A673 (cell line): Measurements from ENCODE around the gene HOXA9. TPM values are rescaled to one million over a fixed set of nuclear protein-coding genes. Genes with fewer than 3 reads are reported as not detected.

Source experiments
- BruUV-seq: library from RNA; stranded (reverse); fragments of 400-500 nt; replicated peaks from 2 replicates; lab custom pipeline; 2021; lab: Mats Ljungman, UMichigan
- CTCF ChIA-PET: fragments of 300-600 bp; sonication (Branson Sonifier 250); formaldehyde crosslinking; loops from one replicate; lab custom pipeline; 2022; ENCODE audit warnings: antibody characterized with exemption; lab: Charles Lee
- POLR2A ChIA-PET: fragments of 300-600 bp; sonication (Branson Sonifier 250); formaldehyde crosslinking; loops from one replicate; lab custom pipeline; 2022; ENCODE audit warnings: antibody characterized with exemption; ENCODE audit not compliant: low non-redundant PET; lab: Charles Lee
- DNase-seq: peaks from one replicate; pipeline ENCODE4 v3.0.0-alpha.2; 2015; ENCODE audit warnings: low spot score
- H3K27ac ChIP-seq: fragments of 200-600 bp; sonication (generic); 2 replicates; pipeline ENCODE4 v1.5.1; 2016; ENCODE audit warnings: mixed run types, low read depth, mild to moderate bottlenecking, mixed read lengths, antibody characterized with exemption, low read length; ENCODE audit not compliant: poor library complexity, severe bottlenecking
- H3K27me3 ChIP-seq: fragments of 200-600 bp; sonication (generic); replicated peaks from 2 replicates; pipeline ENCODE4 v1.6.1; 2017; ENCODE audit warnings: mixed run types, low read depth, mild to moderate bottlenecking, mixed read lengths, antibody characterized with exemption, low read length; ENCODE audit not compliant: insufficient read depth, poor library complexity
- H3K36me3 ChIP-seq: fragments of 200-600 bp; sonication (generic); 2 replicates; pipeline ENCODE4 v1.6.1; 2016; ENCODE audit warnings: mixed run types, mild to moderate bottlenecking, mixed read lengths, antibody characterized with exemption, low read length; ENCODE audit not compliant: insufficient read depth, poor library complexity, severe bottlenecking
- H3K4me1 ChIP-seq: fragments of 200-600 bp; sonication (generic); 2 replicates; pipeline ENCODE4 v1.6.1; 2017; ENCODE audit warnings: mixed run types, mild to moderate bottlenecking, mixed read lengths, antibody characterized with exemption, low read length; ENCODE audit not compliant: insufficient read depth, poor library complexity, severe bottlenecking
- H3K4me3 ChIP-seq: fragments of 200-600 bp; sonication (generic); 2 replicates; pipeline ENCODE4 v1.5.1; 2016; ENCODE audit warnings: low read depth, mixed run types, mild to moderate bottlenecking, mixed read lengths, low read length; ENCODE audit not compliant: poor library complexity, severe bottlenecking
- H3K9me3 ChIP-seq: fragments of 200-600 bp; sonication (generic); 2 replicates; pipeline ENCODE4 v1.6.1; 2016; ENCODE audit warnings: mixed run types, low read depth, mild to moderate bottlenecking, mixed read lengths, antibody characterized with exemption, low read length; ENCODE audit not compliant: poor library complexity, severe bottlenecking
- EZH2 ChIP-seq: fragments of 200-600 bp; sonication (generic); IDR thresholded peaks from 2 replicates; pipeline ENCODE4 v1.6.1; 2017; ENCODE audit warnings: borderline replicate concordance, low read depth, mild to moderate bottlenecking, mixed read lengths, antibody characterized with exemption, low read length; ENCODE audit not compliant: poor library complexity, severe bottlenecking
- intact Hi-C: fragments of 100-400 bp; cut with micrococcal nuclease; formaldehyde crosslinking; loops from one replicate; pipeline ENCODE4 v1.10.0; 2022; ENCODE audit not compliant: unreplicated experiment
- total RNA-seq: library from RNA; stranded (reverse); gene quantifications from 2 replicates; pipeline ENCODE4 v1.2.3, GENCODE V29; 2021
- TF ChIP-seq, protein P1 (sequence below): fragments of 300-800, 200-600 bp; sonication (generic); conservative IDR thresholded peaks from 2 replicates; pipeline ENCODE4 v1.5.1; 2017; ENCODE audit warnings: low read depth, mild to moderate bottlenecking, antibody characterized with exemption, low read length, moderate library complexity, mixed read lengths

Gene HOXA9
- total RNA-seq, 1 experiment from 2014 or later = not detected

DNA sequence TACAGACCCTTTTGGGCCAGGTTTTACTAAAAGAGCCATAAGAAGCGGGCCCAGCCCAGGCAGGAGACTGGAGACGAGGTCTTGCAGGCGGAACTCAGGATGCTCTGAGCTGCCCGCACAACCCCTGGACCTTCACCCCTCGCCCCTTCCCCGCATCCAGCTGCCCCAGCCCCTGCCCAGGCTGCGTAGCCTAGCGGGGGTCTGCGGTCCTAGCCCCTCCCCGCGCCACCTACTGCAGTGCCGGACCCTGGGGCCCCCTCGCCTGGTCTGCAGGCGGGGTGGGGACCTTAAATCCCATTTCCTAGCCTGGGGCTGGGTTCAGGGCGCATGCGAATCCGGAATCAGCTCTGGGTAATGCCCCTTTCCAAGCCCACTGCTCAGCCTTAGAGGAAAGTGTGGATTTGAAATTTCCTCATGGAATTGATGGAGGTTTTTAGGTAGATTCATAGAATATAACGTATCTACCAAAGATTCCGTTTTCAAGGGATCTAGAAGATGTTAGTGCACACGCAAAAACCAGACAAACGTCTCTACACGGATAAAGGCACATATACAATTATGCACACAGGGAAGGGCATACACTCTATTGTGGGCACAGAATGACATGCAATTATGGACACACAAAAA is 12.4 kb downstream of the HOXA9 start:
- TF ChIP-seq, protein P1, sequence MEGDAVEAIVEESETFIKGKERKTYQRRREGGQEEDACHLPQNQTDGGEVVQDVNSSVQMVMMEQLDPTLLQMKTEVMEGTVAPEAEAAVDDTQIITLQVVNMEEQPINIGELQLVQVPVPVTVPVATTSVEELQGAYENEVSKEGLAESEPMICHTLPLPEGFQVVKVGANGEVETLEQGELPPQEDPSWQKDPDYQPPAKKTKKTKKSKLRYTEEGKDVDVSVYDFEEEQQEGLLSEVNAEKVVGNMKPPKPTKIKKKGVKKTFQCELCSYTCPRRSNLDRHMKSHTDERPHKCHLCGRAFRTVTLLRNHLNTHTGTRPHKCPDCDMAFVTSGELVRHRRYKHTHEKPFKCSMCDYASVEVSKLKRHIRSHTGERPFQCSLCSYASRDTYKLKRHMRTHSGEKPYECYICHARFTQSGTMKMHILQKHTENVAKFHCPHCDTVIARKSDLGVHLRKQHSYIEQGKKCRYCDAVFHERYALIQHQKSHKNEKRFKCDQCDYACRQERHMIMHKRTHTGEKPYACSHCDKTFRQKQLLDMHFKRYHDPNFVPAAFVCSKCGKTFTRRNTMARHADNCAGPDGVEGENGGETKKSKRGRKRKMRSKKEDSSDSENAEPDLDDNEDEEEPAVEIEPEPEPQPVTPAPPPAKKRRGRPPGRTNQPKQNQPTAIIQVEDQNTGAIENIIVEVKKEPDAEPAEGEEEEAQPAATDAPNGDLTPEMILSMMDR = no peak
- TF ChIP-seq EZH2 = no peak
- CTCF ChIA-PET = no interaction called here

DNA sequence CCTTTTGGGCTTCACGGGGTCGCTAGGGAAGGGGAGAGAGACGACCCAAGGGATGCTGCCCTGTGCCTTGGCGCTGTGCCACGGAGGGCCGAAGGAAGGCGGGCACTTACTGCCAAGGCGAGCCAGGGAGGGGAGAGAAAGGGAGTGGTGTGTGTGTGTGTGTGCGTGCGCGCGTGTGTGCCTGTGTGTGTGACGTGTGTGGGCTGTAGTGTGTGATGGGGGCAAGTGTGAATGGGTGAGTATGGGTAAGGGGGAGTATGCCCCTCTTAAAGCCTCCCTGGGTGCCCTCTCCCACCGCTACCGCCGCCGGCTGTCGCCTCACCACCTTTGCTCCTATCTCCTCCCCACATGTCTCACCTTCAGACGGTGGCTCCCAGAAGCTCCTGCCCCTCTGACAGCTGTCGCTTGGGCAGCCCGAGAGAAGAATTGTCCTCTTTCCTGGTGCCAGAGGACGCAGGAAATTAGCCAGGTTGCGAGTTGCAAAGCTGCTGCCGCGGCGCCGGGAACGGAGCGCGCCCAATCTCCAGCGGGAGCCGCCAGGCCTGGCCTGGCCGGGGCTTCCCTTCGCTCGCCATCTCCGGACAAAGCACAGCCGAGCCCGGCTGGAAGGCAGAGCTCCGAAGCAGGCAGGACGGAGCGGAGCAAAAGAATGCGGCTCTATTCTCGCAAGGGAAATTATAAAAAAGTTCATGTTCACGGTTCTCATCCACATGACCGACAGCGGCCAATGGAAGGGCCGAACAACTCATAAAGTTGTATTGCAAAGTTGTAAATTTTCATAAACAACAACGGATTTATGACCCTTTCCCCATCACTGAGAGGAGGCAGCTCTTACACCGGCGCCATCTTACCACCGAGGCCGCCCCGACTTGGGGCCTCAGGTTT is 13.2 kb downstream of the HOXA9 start, which contains the start of gene HOXA3:
TSS of gene HOXA3 (minus strand) at position 653 of the 885 bp plus-strand sequence. CDS start 41,943 bp downstream, outside the sequence.
- DNase-seq = no peak
- ChIA-PET CTCF (no interaction called here), POLR2A (no interaction called here)
- Histone ChIP-seq H3K27ac (no peak within 1 kb of the TSS), H3K4me1 (peaks cover 13% of the 10 kb centered on the region), H3K4me3 (no peak within 1 kb of the TSS), H3K9me3 (no peaks in the 10 kb centered on the region), H3K36me3 (no peaks in the 10 kb centered on the region), H3K27me3 (peaks cover 94% of the 10 kb centered on the region)
- BruUV-seq = no TSS peak
- intact Hi-C loops = no loop called here
- TF ChIP-seq EZH2 = peak; percentile 93
- TF ChIP-seq, protein P1 = no peak

More for the DNA sequence above, 12.4 kb downstream of the HOXA9 start:
- no peak overlapping the region for H3K4me3 ChIP-seq
- DNase-seq = no peak
- no peak overlapping the region for H3K27ac ChIP-seq
- H3K4me1 ChIP-seq = peaks cover 13% of the 10 kb centered on the region
- no peaks in the 10 kb centered on the region for H3K9me3 ChIP-seq
- POLR2A ChIA-PET = no interaction called here
- no peaks in the 10 kb centered on the region for H3K36me3 ChIP-seq
- intact Hi-C loops = no loop called here
- peaks cover 94% of the 10 kb centered on the region for H3K27me3 ChIP-seq
- BruUV-seq = no TSS peak

DNA sequence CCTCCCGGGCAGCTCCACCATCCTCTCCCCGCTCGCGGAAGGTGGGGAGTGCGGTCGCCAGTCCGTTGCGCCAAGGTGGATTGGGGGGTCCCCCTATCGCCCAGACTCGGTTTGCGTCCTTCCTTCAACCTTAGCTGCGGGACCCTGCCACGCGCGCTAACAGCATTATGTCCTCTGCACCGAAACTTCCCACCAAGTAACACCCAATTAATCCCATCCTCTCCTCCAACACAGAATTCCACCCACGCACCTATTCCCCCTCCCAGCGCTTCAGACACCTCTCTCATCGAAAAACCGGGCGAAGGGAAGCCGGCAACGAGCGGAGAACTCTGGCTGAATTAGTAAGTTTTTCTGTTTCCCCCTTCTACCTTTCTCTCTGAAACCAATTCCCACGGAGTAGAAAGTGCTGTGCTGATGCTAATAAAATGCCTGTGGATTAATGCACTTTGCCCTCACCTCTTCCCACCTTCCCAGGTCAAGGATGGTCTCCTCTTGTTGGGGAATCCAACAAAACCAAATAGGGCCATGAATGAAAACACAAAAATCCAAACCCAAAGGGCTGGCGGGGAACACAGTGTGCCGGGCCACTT is 13.9 kb downstream of the HOXA9 start:
- H3K4me3 ChIP-seq = peak overlapping the region; percentile 26
- no peaks in the 10 kb centered on the region for H3K36me3 ChIP-seq
- ChIA-PET CTCF (interaction anchor here (1.7 kb wide), 1 partner anchor 9 kb away, joined by 5 read pairs; no protein-coding TSS in a partner anchor), POLR2A (no interaction called here)
- intact Hi-C loops = no loop called here
- peaks cover 94% of the 10 kb centered on the region for H3K27me3 ChIP-seq
- no peak for DNase-seq
- no peak overlapping the region for H3K27ac ChIP-seq
- no TSS peak for BruUV-seq
- TF ChIP-seq EZH2 = no peak
- no peaks in the 10 kb centered on the region for H3K9me3 ChIP-seq
- peaks cover 13% of the 10 kb centered on the region for H3K4me1 ChIP-seq
